GM12873 (cell line): ENCODE measurements around the gene EIF3J.

ENCODE experiments used
- CTCF ChIP-seq: IDR thresholded peaks from 2 replicates; pipeline ENCODE4 v1.5.1; 2012; ENCODE audit warnings: low read depth, mild to moderate bottlenecking, moderate library complexity, low read length, control low read depth; ENCODE audit not compliant: insufficient read depth; ENCODE audit errors: missing control alignments

The EIF3J gene

GRCh38 chr15:44585633-44586032, 48.7 kb downstream of the EIF3J start:
- TF ChIP-seq CTCF, result no peak

GRCh38 chr15:44588541-44588940, 51.6 kb downstream of the EIF3J start:
- TF ChIP-seq CTCF, result no peak

- TF ChIP-seq CTCF, result no peak
Measured at GRCh38 chr15:44591326-44591725, 54.4 kb downstream of the EIF3J start.

GRCh38 chr15:44593042-44593736, 56.2 kb downstream of the EIF3J start:
- TF ChIP-seq CTCF, result peak; percentile 44

- TF ChIP-seq CTCF, result no peak
Measured at GRCh38 chr15:44595246-44595645, 58.3 kb downstream of the EIF3J start.

GRCh38 chr15:44595656-44596510, 58.9 kb downstream of the EIF3J start:
- no peak for TF ChIP-seq CTCF

GRCh38 chr15:44596511-44597010, 59.6 kb downstream of the EIF3J start:
- no peak for TF ChIP-seq CTCF
